ENCODE measurements around the gene AGAP3. TPM values are rescaled to one million over a fixed set of nuclear protein-coding genes. Genes with fewer than 3 reads are reported as not detected.
"Not testable (repeated sequence)": the region's sequence is repeated elsewhere in the genome, so short reads cannot be mapped to it uniquely, and the experiment has no call there.

The AGAP3 gene
- 21.4 TPM for polyA plus RNA-seq (2012; ENCODE audit: low read depth, missing spikeins)

GRCh38 chr7:151085691-151086620 lies at the start of gene AGAP3:
TSS of gene AGAP3 (plus strand) at chr7:151086475. CDS start at chr7:151086742, 267 bp downstream.
- FAIRE-seq (peak; percentile 40), DNase-seq (ENCODE audit: insufficient read length, low spot score) (peak; percentile 83)
- TF ChIP-seq SPI1 (IDR thresholded peaks at IDR 0.05; ENCODE audit: low read depth, low read length) (no peak), POLR2AphosphoS5 (IDR thresholded peaks at IDR 0.05; ENCODE audit: low read depth, low read length) (no peak), TAF1 (IDR thresholded peaks at IDR 0.05; ENCODE audit: low read depth, low read length) (no peak), POU2F2 (IDR thresholded peaks at IDR 0.05; ENCODE audit: low read depth, low read length) (no peak), PAX5 (IDR thresholded peaks at IDR 0.05; ENCODE audit: insufficient read depth, low read length, severe bottlenecking) (no peak), POLR2A (IDR thresholded peaks at IDR 0.05; ENCODE audit: low read depth, low read length) (no peak)

- TF ChIP-seq TAF1 (IDR thresholded peaks at IDR 0.05; ENCODE audit: low read depth, low read length) (no peak), POLR2A (IDR thresholded peaks at IDR 0.05; ENCODE audit: low read depth, low read length) (no peak), PAX5 (IDR thresholded peaks at IDR 0.05; ENCODE audit: insufficient read depth, low read length, severe bottlenecking) (no peak)
- DNase-seq (ENCODE audit: insufficient read length, low spot score), result no peak
- no peak for FAIRE-seq
Measured at GRCh38 chr7:151038951-151039849, 47.1 kb upstream of the AGAP3 start.

- TF ChIP-seq TAF1 (IDR thresholded peaks at IDR 0.05; ENCODE audit: low read depth, low read length), result no peak
- no peak for TF ChIP-seq POU2F2 (IDR thresholded peaks at IDR 0.05; ENCODE audit: low read depth, low read length)
- no peak for TF ChIP-seq POLR2A (IDR thresholded peaks at IDR 0.05; ENCODE audit: low read depth, low read length)
- TF ChIP-seq PAX5 (IDR thresholded peaks at IDR 0.05; ENCODE audit: insufficient read depth, low read length, severe bottlenecking), result no peak
- TF ChIP-seq SPI1 (IDR thresholded peaks at IDR 0.05; ENCODE audit: low read depth, low read length), result no peak
- no peak for TF ChIP-seq POLR2AphosphoS5 (IDR thresholded peaks at IDR 0.05; ENCODE audit: low read depth, low read length)
- FAIRE-seq (no peak), DNase-seq (ENCODE audit: insufficient read length, low spot score) (no peak)
Measured at GRCh38 chr7:151039850-151040548, 46.3 kb upstream of the AGAP3 start.

- no peak for DNase-seq (ENCODE audit: insufficient read length, low spot score)
- TF ChIP-seq POLR2AphosphoS5 (IDR thresholded peaks at IDR 0.05; ENCODE audit: low read depth, low read length) (no peak), TAF1 (IDR thresholded peaks at IDR 0.05; ENCODE audit: low read depth, low read length) (no peak), SPI1 (IDR thresholded peaks at IDR 0.05; ENCODE audit: low read depth, low read length) (no peak), POU2F2 (IDR thresholded peaks at IDR 0.05; ENCODE audit: low read depth, low read length) (no peak), POLR2A (IDR thresholded peaks at IDR 0.05; ENCODE audit: low read depth, low read length) (no peak), PAX5 (IDR thresholded peaks at IDR 0.05; ENCODE audit: insufficient read depth, low read length, severe bottlenecking) (no peak)
- FAIRE-seq, result no peak
Measured at GRCh38 chr7:151040616-151041375, 45.5 kb upstream of the AGAP3 start.

GRCh38 chr7:151043449-151043848 lies 42.8 kb upstream of the AGAP3 start:
- DNase-seq (ENCODE audit: insufficient read length, low spot score); FAIRE-seq: not testable (repeated sequence)

- no peak for FAIRE-seq
- TF ChIP-seq POLR2AphosphoS5 (IDR thresholded peaks at IDR 0.05; ENCODE audit: low read depth, low read length) (no peak), SPI1 (IDR thresholded peaks at IDR 0.05; ENCODE audit: low read depth, low read length) (no peak), TAF1 (IDR thresholded peaks at IDR 0.05; ENCODE audit: low read depth, low read length) (no peak)
Measured at GRCh38 chr7:151043959-151044358, 42.3 kb upstream of the AGAP3 start.

GRCh38 chr7:151045262-151045661 lies 41.0 kb upstream of the AGAP3 start:
- DNase-seq (ENCODE audit: insufficient read length, low spot score), result no peak
- TF ChIP-seq PAX5 (IDR thresholded peaks at IDR 0.05; ENCODE audit: insufficient read depth, low read length, severe bottlenecking), result no peak
- TF ChIP-seq POLR2AphosphoS5 (IDR thresholded peaks at IDR 0.05; ENCODE audit: low read depth, low read length), result no peak
- TF ChIP-seq POU2F2 (IDR thresholded peaks at IDR 0.05; ENCODE audit: low read depth, low read length), result no peak
- no peak for TF ChIP-seq SPI1 (IDR thresholded peaks at IDR 0.05; ENCODE audit: low read depth, low read length)
- TF ChIP-seq POLR2A (IDR thresholded peaks at IDR 0.05; ENCODE audit: low read depth, low read length), result no peak
- no peak for TF ChIP-seq TAF1 (IDR thresholded peaks at IDR 0.05; ENCODE audit: low read depth, low read length)
- FAIRE-seq, result no peak

More at GRCh38 chr7:151043959-151044358, 42.3 kb upstream of the AGAP3 start:
- DNase-seq (ENCODE audit: insufficient read length, low spot score), result no peak

- FAIRE-seq (no peak), DNase-seq (ENCODE audit: insufficient read length, low spot score) (no peak)
- no peak for TF ChIP-seq POU2F2 (IDR thresholded peaks at IDR 0.05; ENCODE audit: low read depth, low read length)
Measured at GRCh38 chr7:151045967-151046366, 40.3 kb upstream of the AGAP3 start.

Data from GM12891 (cell line).